HG02678 (cell line): ENCODE data around the gene MAP4K2.
"Not testable (repeated sequence)": the region's sequence is repeated elsewhere in the genome, so short reads cannot be mapped to it uniquely, and the experiment has no call there.

Experiments
- ATAC-seq: cut with Tn5 transposase; IDR thresholded peaks from one replicate; pipeline ENCODE4 v1.9.1; 2021; ENCODE audit warnings: mild to moderate bottlenecking, moderate library complexity; ENCODE audit not compliant: unreplicated experiment

The MAP4K2 gene

GRCh38 chr11:64838600-64839334 is 35.8 kb upstream of the MAP4K2 start:
- no peak for ATAC-seq

- ATAC-seq: no peak
Measured at GRCh38 chr11:64837887-64838351, 34.9 kb upstream of the MAP4K2 start.

- ATAC-seq: no peak
Measured at GRCh38 chr11:64836448-64837072, 33.5 kb upstream of the MAP4K2 start.

GRCh38 chr11:64835616-64836447 is 32.8 kb upstream of the MAP4K2 start:
- no peak for ATAC-seq

- no peak for ATAC-seq
Measured at GRCh38 chr11:64834723-64835615, 32.0 kb upstream of the MAP4K2 start.

- no peak for ATAC-seq
Measured at GRCh38 chr11:64834031-64834722, 31.2 kb upstream of the MAP4K2 start.

- ATAC-seq: no peak
Measured at GRCh38 chr11:64833509-64833908, 30.5 kb upstream of the MAP4K2 start.

- ATAC-seq: no peak
Measured at GRCh38 chr11:64833198-64833502, 30.1 kb upstream of the MAP4K2 start.

GRCh38 chr11:64832467-64833197 is 29.6 kb upstream of the MAP4K2 start:
- ATAC-seq: no peak

- no peak for ATAC-seq
Measured at GRCh38 chr11:64831411-64831891, 28.4 kb upstream of the MAP4K2 start.

- ATAC-seq: no peak
Measured at GRCh38 chr11:64829536-64830251, 26.7 kb upstream of the MAP4K2 start.

- ATAC-seq: no peak
Measured at GRCh38 chr11:64827451-64827839, 24.4 kb upstream of the MAP4K2 start.

- no peak for ATAC-seq
Measured at GRCh38 chr11:64826578-64827450, 23.8 kb upstream of the MAP4K2 start.

- ATAC-seq: no peak
Measured at GRCh38 chr11:64826062-64826461, 23.0 kb upstream of the MAP4K2 start.

GRCh38 chr11:64823568-64824119 is 20.6 kb upstream of the MAP4K2 start:
- no peak for ATAC-seq

GRCh38 chr11:64817476-64817875 is 14.5 kb upstream of the MAP4K2 start:
- ATAC-seq: no peak

- not testable (repeated sequence) for ATAC-seq
Measured at GRCh38 chr11:64815433-64815832, 12.4 kb upstream of the MAP4K2 start.
